HCT116 (cell line): ENCODE data around the gene MYLK2. TPM values are rescaled to one million over a fixed set of nuclear protein-coding genes. Genes with fewer than 3 reads are reported as not detected.
A peak's percentile ranks its signal among the peaks of the same experiment; 100 is the strongest.

Experiments used
- ATAC-seq: fragments of 200-7000 bp; cut with Tn5 transposase; 2 replicates; pipeline ENCODE4 v1.9.1; 2020; ENCODE audit warnings: mild to moderate bottlenecking, moderate library complexity
- BruUV-seq: library from RNA; stranded (reverse); fragments of 400-500 nt; replicated peaks from 2 replicates; lab custom pipeline; 2021; lab: Mats Ljungman, UMichigan
- CTCF ChIA-PET: fragments of 300-600 bp; sonication (Branson Sonifier 250); formaldehyde crosslinking; loops from one replicate; lab custom pipeline; 2021; ENCODE audit warnings: antibody characterized with exemption; lab: Charles Lee
- POLR2A ChIA-PET: fragments of 300-600, 350-600 bp; sonication (Branson Sonifier 250); formaldehyde crosslinking; loops from one replicate; lab custom pipeline; 2021; ENCODE audit warnings: antibody characterized with exemption; lab: Charles Lee
- RAD21 ChIA-PET, 2 experiments: fragments of 300-600 bp; sonication (Branson Sonifier 250); formaldehyde crosslinking; loops; one replicate each; lab custom pipeline; 2023; ENCODE audit warnings: low total read pairs in 2 of 2; ENCODE audit not compliant: uncharacterized antibody in 2 of 2, unreplicated experiment in 2 of 2, low non-redundant PET in 1 of 2; lab: Charles Lee
- DNase-seq: peaks from one replicate; pipeline ENCODE4 v3.0.0-alpha.2; 2010; ENCODE audit warnings: low read depth, low spot score
- H2AFZ ChIP-seq: fragments of 200-600 bp; shearing (Covaris generic), sonication (generic); 2 replicates; pipeline ENCODE4 v1.6.1; 2017; ENCODE audit warnings: low read depth, mixed run types, mixed read lengths, antibody characterized with exemption, low read length; ENCODE audit not compliant: poor library complexity, severe bottlenecking
- H3K27ac ChIP-seq: 2 replicates; pipeline ENCODE4 v1.5.1; 2012; ENCODE audit warnings: low read depth, low read length
- H3K27me3 ChIP-seq: fragments of 200-600 bp; sonication (generic); 2 replicates; pipeline ENCODE4 v1.6.1; 2016; ENCODE audit warnings: mixed run types, low read length, mixed read lengths; ENCODE audit not compliant: insufficient read depth
- H3K36me3 ChIP-seq, 2 experiments: fragments of 200-500 bp in 1 of 2; fragments of 200-600 bp in 1 of 2; sonication (Bioruptor generic) in 1 of 2; sonication (generic) in 1 of 2; 2 replicates each; pipeline versions ENCODE4 v1.5.1 to v1.6.1; 2014 to 2016; ENCODE audit warnings: low read length in 2 of 2, inconsistent platforms in 1 of 2, mixed read lengths in 1 of 2, mixed run types in 1 of 2; ENCODE audit not compliant: insufficient read depth in 2 of 2, control insufficient read depth in 1 of 2
- H3K4me1 ChIP-seq, 2 experiments: fragments of 200-600 bp in 1 of 2; sonication (generic) in 1 of 2; 2 replicates each; pipeline versions ENCODE4 v1.5.1 to v1.6.1; 2012 to 2017; ENCODE audit warnings: low read length in 2 of 2, inconsistent platforms in 1 of 2, mild to moderate bottlenecking in 1 of 2, mixed read lengths in 1 of 2, mixed run types in 1 of 2, moderate library complexity in 1 of 2; ENCODE audit not compliant: insufficient read depth in 2 of 2, control insufficient read depth in 1 of 2
- H3K4me2 ChIP-seq: fragments of 200-600 bp; sonication (generic); 2 replicates; pipeline ENCODE4 v1.6.1; 2017; ENCODE audit warnings: mixed run types, low read length, mixed read lengths
- H3K4me3 ChIP-seq, 2 experiments: fragments of 200-600 bp in 1 of 2; sonication (generic) in 1 of 2; replicated peaks in 1 of 2; 2 replicates each; pipeline ENCODE4 v1.5.1; 2011 to 2016; ENCODE audit warnings: low read length in 2 of 2, control low read depth in 1 of 2, low read depth in 1 of 2, mild to moderate bottlenecking in 1 of 2, mixed read lengths in 1 of 2, mixed run types in 1 of 2
- H3K79me2 ChIP-seq: fragments of 200-600 bp; sonication (generic); 2 replicates; pipeline ENCODE4 v1.6.1; 2017; ENCODE audit warnings: mild to moderate bottlenecking, mixed run types, low read length, moderate library complexity, mixed read lengths; ENCODE audit not compliant: insufficient read depth
- H3K9ac ChIP-seq: fragments of 200-600 bp; sonication (generic); 2 replicates; pipeline ENCODE4 v1.6.1; 2016; ENCODE audit warnings: low read length, mixed read lengths
- H3K9me2 ChIP-seq: fragments of 200-600 bp; sonication (generic), shearing (Covaris generic); 2 replicates; pipeline ENCODE4 v1.6.1; 2017; ENCODE audit warnings: mixed run types, mild to moderate bottlenecking, moderate library complexity; ENCODE audit not compliant: insufficient read depth
- H3K9me3 ChIP-seq, 2 experiments: fragments of 200-500 bp in 1 of 2; fragments of 200-600 bp in 1 of 2; sonication (Bioruptor generic) in 1 of 2; sonication (generic) in 1 of 2; 2 replicates each; pipeline ENCODE4 v1.6.1; 2014 to 2017; ENCODE audit warnings: low read length in 2 of 2, mixed read lengths in 2 of 2, inconsistent platforms in 1 of 2, low read depth in 1 of 2, mild to moderate bottlenecking in 1 of 2, mixed run types in 1 of 2, moderate library complexity in 1 of 2; ENCODE audit not compliant: control insufficient read depth in 1 of 2, insufficient read depth in 1 of 2
- H4K20me1 ChIP-seq: fragments of 200-600 bp; sonication (generic), shearing (Covaris generic); 2 replicates; pipeline ENCODE4 v1.6.1; 2017; ENCODE audit warnings: mixed run types, mild to moderate bottlenecking, moderate library complexity; ENCODE audit not compliant: insufficient read depth
- ATF3 ChIP-seq: IDR thresholded peaks from 2 replicates; pipeline ENCODE4 v1.6.1; 2012
- CTCF ChIP-seq, 3 experiments: fragments of 200-600 bp in 1 of 3; sonication (generic) in 1 of 3; IDR thresholded peaks in 2 of 3; conservative IDR thresholded peaks in 1 of 3; 2 replicates each; pipeline ENCODE4 v1.5.1; 2012 to 2017; ENCODE audit warnings: low read depth in 2 of 3, low read length in 2 of 3, antibody characterized with exemption in 1 of 3, borderline replicate concordance in 1 of 3, control low read depth in 1 of 3, mild to moderate bottlenecking in 1 of 3, mixed read lengths in 1 of 3, mixed run types in 1 of 3, moderate library complexity in 1 of 3; ENCODE audit not compliant: insufficient read depth in 1 of 3
- EGR1 ChIP-seq: IDR thresholded peaks from 2 replicates; pipeline ENCODE4 v1.6.1; 2012; ENCODE audit warnings: low read depth
- ELF1 ChIP-seq: IDR thresholded peaks from 2 replicates; pipeline ENCODE4 v1.6.1; 2012; ENCODE audit warnings: low read depth, borderline replicate concordance
- EZH2 ChIP-seq: fragments of 200-600 bp; sonication (generic); IDR thresholded peaks from 2 replicates; pipeline ENCODE4 v1.6.1; 2017; ENCODE audit warnings: antibody characterized with exemption, mixed run types
- FOSL1 ChIP-seq: IDR thresholded peaks from 2 replicates; pipeline ENCODE4 v1.6.1; 2012; ENCODE audit warnings: low read depth
- MAX ChIP-seq: IDR thresholded peaks from 2 replicates; pipeline ENCODE4 v1.6.1; 2012
- POLR2A ChIP-seq: IDR thresholded peaks from 2 replicates; pipeline ENCODE4 v1.7.0; 2011; ENCODE audit warnings: borderline replicate concordance; ENCODE audit not compliant: insufficient read depth, insufficient read length; ENCODE audit errors: extremely low read depth
- SIN3A ChIP-seq: IDR thresholded peaks from 2 replicates; pipeline ENCODE4 v1.6.1; 2012; ENCODE audit warnings: low read depth
- SP1 ChIP-seq: IDR thresholded peaks from 2 replicates; pipeline ENCODE4 v1.6.1; 2012; ENCODE audit warnings: low read depth
- YY1 ChIP-seq: IDR thresholded peaks from 2 replicates; pipeline ENCODE4 v1.6.1; 2011; ENCODE audit warnings: low read length, low read depth, moderate library complexity, mild to moderate bottlenecking; ENCODE audit not compliant: insufficient replicate concordance; ENCODE audit errors: extremely low read depth
- ZFX ChIP-seq: fragments of 450-650 bp; IDR thresholded peaks from 2 replicates; pipeline ENCODE4 v1.6.1; 2017
- intact Hi-C: fragments of 100-400 bp; cut with micrococcal nuclease; formaldehyde crosslinking; loops from 2 replicates; pipeline ENCODE4 v1.10.0; 2022
- total RNA-seq: library from RNA; stranded (reverse); gene quantifications from one replicate; pipeline ENCODE4 v1.2.1, GENCODE V29; 2021; ENCODE audit not compliant: unreplicated experiment

Gene MYLK2
- total RNA-seq, 1 experiment from 2014 or later, result 0.34 TPM

- peak overlapping the region; percentile 58 for H3K4me2 ChIP-seq
- no peak overlapping the region; the same call in 1 of the 2 replicates for H3K27ac ChIP-seq
- no peaks in the 10 kb centered on the region for H3K36me3 ChIP-seq
- RAD21 ChIA-PET, result no interaction called here
- no peaks in the 10 kb centered on the region for H3K9me2 ChIP-seq
- H2AFZ ChIP-seq, result no peak overlapping the region
- no peak overlapping the region for H3K4me3 ChIP-seq
- BruUV-seq, result no TSS peak
- no peak overlapping the region for H3K9ac ChIP-seq
- no peaks in the 10 kb centered on the region for H3K9me3 ChIP-seq
- DNase-seq, result no peak
- POLR2A ChIA-PET, result no interaction called here
- H3K79me2 ChIP-seq, result no peaks in the 10 kb centered on the region
- CTCF ChIA-PET, result interaction anchor here (1.4 to 3.4 kb wide), 3 partner anchors 10 to 12 kb away, joined by 3 to 20 read pairs (median 10); partner anchors contain the start of gene FOXS1
- peaks cover 15 to 40% of the 10 kb centered on the region in 2 experiments for H3K4me1 ChIP-seq
- TF ChIP-seq CTCF (IDR thresholded peaks at IDR 0.05 in 2 of 3, conservative IDR thresholded peaks at IDR 0.05 in 1 of 3; ENCODE audit: borderline replicate concordance in 1 of 3, insufficient read depth in 1 of 3, low read depth in 2 of 3, low read length in 2 of 3), result no peak
- TF ChIP-seq EGR1, result no peak
- no peak for TF ChIP-seq FOSL1
- TF ChIP-seq EZH2, result no peak
- TF ChIP-seq MAX, result no peak
- TF ChIP-seq YY1, result no peak
- no peak for TF ChIP-seq SIN3A
- TF ChIP-seq ATF3, result no peak
- TF ChIP-seq POLR2A, result no peak
- TF ChIP-seq ELF1, result no peak
- TF ChIP-seq SP1, result no peak
- no peak for TF ChIP-seq ZFX
- TF ChIP-seq, all 23 proteins: peak for 0
- intact Hi-C loops, result no loop called here
- H3K27me3 ChIP-seq, result no peaks in the 10 kb centered on the region
- no peaks in the 10 kb centered on the region for H4K20me1 ChIP-seq
- peak; percentile 10; the same call in 1 of the 2 replicates for ATAC-seq
Observed at GRCh38 chr20:31835554-31835953, 16.4 kb downstream of the MYLK2 start.
